HepG2 (cell line): ENCODE results near the gene UQCC5. TPM values are rescaled to one million over a fixed set of nuclear protein-coding genes. Genes with fewer than 3 reads are reported as not detected.

Experiments
- ATAC-seq: fragments of 200-7000 bp; cut with Tn5 transposase; 3 replicates; pipeline ENCODE4 v1.9.1; 2020; ENCODE audit warnings: mild to moderate bottlenecking, moderate library complexity
- BruUV-seq: library from RNA; stranded (reverse); fragments of 400-500 nt; replicated peaks from 2 replicates; lab custom pipeline; 2021; lab: Mats Ljungman, UMichigan
- CTCF ChIA-PET: fragments of 300-600 bp; formaldehyde crosslinking; extraction: SDS; loops from one replicate; lab custom pipeline; 2021; ENCODE audit warnings: low total read pairs, inconsistent platforms, low intra/inter-chr PET ratio; lab: Yijun Ruan, JAX
- POLR2A ChIA-PET: fragments of 350-600 bp; sonication (Branson Sonifier 250); formaldehyde crosslinking; loops from one replicate; lab custom pipeline; 2020; ENCODE audit warnings: antibody characterized with exemption, inconsistent platforms; lab: Yijun Ruan, JAX
- DNase-seq: peaks from one replicate; pipeline ENCODE4 v3.0.0-alpha.2; 2015; ENCODE audit warnings: low spot score
- FAIRE-seq: peaks from 3 replicates; lab custom pipeline; 2011; peaks lifted over from hg19 to GRCh38; lab: Jason Lieb, UNC
- H2AFZ ChIP-seq: one replicate; pipeline ENCODE4 v1.6.1; 2011; ENCODE audit warnings: low read length, inconsistent platforms
- H3K27ac ChIP-seq: fragments of 300-600 bp; 3 replicates; pipeline ENCODE4 v1.8.0; 2011; ENCODE audit warnings: mixed run types, mild to moderate bottlenecking, mixed read lengths, low read length, inconsistent platforms; ENCODE audit not compliant: insufficient read depth; ENCODE audit errors: extremely low read length
- H3K27me3 ChIP-seq, 2 experiments: fragments of 200-600 bp in 1 of 2; 2 replicates in 1 of 2; 3 replicates in 1 of 2; pipeline versions ENCODE4 v1.6.0 to v1.8.0; 2011; ENCODE audit warnings: low read length in 2 of 2, mild to moderate bottlenecking in 2 of 2, moderate library complexity in 2 of 2, inconsistent platforms in 1 of 2; ENCODE audit not compliant: insufficient read depth in 2 of 2, control insufficient read depth in 1 of 2
- H3K36me3 ChIP-seq, 2 experiments: fragments of 200-600 bp in 1 of 2; replicated peaks in 1 of 2; 2 replicates in 1 of 2; 3 replicates in 1 of 2; pipeline versions ENCODE4 v1.5.1 to v1.8.0; 2011; ENCODE audit warnings: low read length in 2 of 2, inconsistent platforms in 1 of 2; ENCODE audit not compliant: insufficient read depth in 2 of 2, control insufficient read depth in 1 of 2
- H3K4me1 ChIP-seq: 2 replicates; pipeline ENCODE4 v1.5.1; 2012; ENCODE audit warnings: low read length, inconsistent platforms; ENCODE audit not compliant: insufficient read depth
- H3K4me2 ChIP-seq: 2 replicates; pipeline ENCODE4 v1.6.0; 2011; ENCODE audit warnings: low read depth, low read length, inconsistent platforms
- H3K4me3 ChIP-seq, 3 experiments: fragments of 200-600 bp in 1 of 3; sonication (generic), shearing (Covaris generic) in 1 of 3; replicated peaks in 1 of 3; 2 replicates each; pipeline ENCODE4 v1.5.1; 2011 to 2016; ENCODE audit warnings: low read length in 3 of 3, inconsistent platforms in 2 of 3, low read depth in 2 of 3, mild to moderate bottlenecking in 2 of 3, control low read depth in 1 of 3, mixed read lengths in 1 of 3; ENCODE audit not compliant: insufficient read depth in 1 of 3
- H3K79me2 ChIP-seq: one replicate; pipeline ENCODE4 v1.6.1; 2011; ENCODE audit warnings: low read length, inconsistent platforms; ENCODE audit not compliant: insufficient read depth
- H3K9ac ChIP-seq: 2 replicates; pipeline ENCODE4 v1.6.0; 2011; ENCODE audit warnings: mild to moderate bottlenecking, low read depth, low read length, inconsistent platforms; ENCODE audit not compliant: insufficient read depth
- H3K9me3 ChIP-seq: 2 replicates; pipeline ENCODE4 v1.5.1; 2012; ENCODE audit warnings: mild to moderate bottlenecking, low read length
- H4K20me1 ChIP-seq: 2 replicates; pipeline ENCODE4 v1.6.0; 2011; ENCODE audit warnings: inconsistent platforms, mild to moderate bottlenecking, low read length, moderate library complexity; ENCODE audit not compliant: insufficient read depth
- ARID4A ChIP-seq: sonication (generic); formaldehyde crosslinking; IDR thresholded peaks from 2 replicates; pipeline ENCODE4 v1.5.0; 2020; ENCODE audit warnings: mild to moderate bottlenecking, missing genetic modification reagents, borderline replicate concordance
- EEA1 ChIP-seq: sonication (generic); formaldehyde crosslinking; IDR thresholded peaks from 2 replicates; pipeline ENCODE4 v1.5.1; 2020; ENCODE audit warnings: mild to moderate bottlenecking, missing genetic modification reagents, borderline replicate concordance
- MIER3 ChIP-seq: IDR thresholded peaks from 2 replicates; pipeline ENCODE4 v1.6.1; 2016; ENCODE audit warnings: missing compliant biosample characterization, borderline replicate concordance
- RNF219 ChIP-seq: sonication (generic); formaldehyde crosslinking; IDR thresholded peaks from 2 replicates; pipeline ENCODE4 v1.5.0; 2020; ENCODE audit warnings: mild to moderate bottlenecking, missing genetic modification reagents
- TFAP4 ChIP-seq: sonication (generic); IDR thresholded peaks from 2 replicates; pipeline ENCODE4 v1.6.1; 2016; ENCODE audit warnings: low read depth, borderline replicate concordance
- THRA ChIP-seq: sonication (generic); formaldehyde crosslinking; IDR thresholded peaks from 2 replicates; pipeline ENCODE4 v1.4.0; 2020; ENCODE audit warnings: missing genetic modification reagents, borderline replicate concordance
- ZNF160 ChIP-seq: sonication (generic); formaldehyde crosslinking; IDR thresholded peaks from 2 replicates; pipeline ENCODE4 v1.8.0; 2022; ENCODE audit warnings: mild to moderate bottlenecking, inconsistent platforms, missing genetic modification reagents
- ZNF503 ChIP-seq: sonication (generic); formaldehyde crosslinking; IDR thresholded peaks from 2 replicates; pipeline ENCODE4 v1.4.0; 2020; ENCODE audit warnings: missing genetic modification reagents
- WGBS: methylation state at CpG from one replicate; pipeline ENCODE4 v1.1.6; 2017; ENCODE audit warnings: low lambda C conversion rate; 5-methylcytosine and 5-hydroxymethylcytosine counted together
- in situ Hi-C: cut with HindIII; loops from 2 replicates; pipeline ENCODE4 v1.10.0; 2017; ENCODE audit warnings: low pct_unique_long_range_greater_than_20kb; ENCODE audit not compliant: extremely low pct_ligation_motif_present
- intact Hi-C: fragments of 100-400 bp; cut with micrococcal nuclease; formaldehyde crosslinking; loops from one replicate; pipeline ENCODE4 v1.10.0; 2022; ENCODE audit not compliant: unreplicated experiment
- polyA plus RNA-seq, 8 experiments: library from polyadenylated mRNA; depleted of rRNA in 3 of 8; stranded (reverse) in 7 of 8; unstranded in 1 of 8; fragments of >200 nt; fragmentation: Illumina TruSeq in 4 of 8; extraction: Trizol in 4 of 8; gene quantifications; 2 replicates each; pipeline versions ENCODE4 v1.2.1 to v1.2.3, GENCODE V29; 2011 to 2016; ENCODE audit warnings: low read depth in 4 of 8, missing spikeins in 1 of 8, mixed read lengths in 1 of 8; ENCODE audit not compliant: insufficient read depth in 1 of 8
- total RNA-seq, 5 experiments: library from RNA; depleted of rRNA; stranded (reverse); fragments of >200 nt; fragmentation: Illumina TruSeq; extraction: Trizol; gene quantifications; 2 replicates each; pipeline ENCODE4 v1.2.3, GENCODE V29; 2016; ENCODE audit warnings: low read depth in 1 of 5

UQCC5 gene
- total and polyA plus RNA-seq, 2 of the 13 experiments (the other 11 are each of a cell fraction or from before 2014, with no cell fraction given), result 15.4 to 29.5 TPM

GRCh38 chr3:52570076-52570475 lies 33.7 kb downstream of the UQCC5 start:
- Histone ChIP-seq H3K36me3 (peaks cover 3 to 7% of the 10 kb centered on the region in 2 experiments; a peak in 4 of 5 replicates), H3K27ac (no peak overlapping the region), H3K4me1 (no peaks in the 10 kb centered on the region), H2AFZ (no peak overlapping the region)
- CTCF ChIA-PET, result no interaction called here
- TF ChIP-seq MIER3 (CRISPR knock-in tag), result no peak
- no peak for TF ChIP-seq RNF219 (CRISPR knock-in tag)
- TF ChIP-seq ZNF503 (CRISPR knock-in tag), result no peak
- TF ChIP-seq TFAP4, result no peak
- no peak for TF ChIP-seq ARID4A
- no peak for TF ChIP-seq THRA (CRISPR knock-in tag)
- no peak for TF ChIP-seq EEA1
- TF ChIP-seq ZNF160 (CRISPR knock-in tag), result no peak
- TF ChIP-seq, all 625 proteins: peak for 0
- H3K9ac ChIP-seq, result no peak overlapping the region
- BruUV-seq, result no TSS peak
- no peak overlapping the region for H3K4me3 ChIP-seq
- no peaks in the 10 kb centered on the region for H3K27me3 ChIP-seq
- no peaks in the 10 kb centered on the region for H3K9me3 ChIP-seq
- no peaks in the 10 kb centered on the region for H3K79me2 ChIP-seq
- no peak overlapping the region for H3K4me2 ChIP-seq
- POLR2A ChIA-PET, result no interaction called here
- 97% methylated on average over 4 of the region's 4 CpGs for WGBS
- in situ Hi-C loops, result no loop called here
- H4K20me1 ChIP-seq, result no peaks in the 10 kb centered on the region
- FAIRE-seq (no peak), DNase-seq (no peak), ATAC-seq (no peak)
- intact Hi-C loops, result no loop called here
